Loucy (cell line): Measurements from ENCODE around the gene GLB1L.

Source experiments
- H2AFZ ChIP-seq: fragments of 200-600 bp; sonication (generic); 2 replicates; pipeline ENCODE4 v1.6.0; 2016; ENCODE audit warnings: antibody characterized with exemption, mild to moderate bottlenecking, low read length, moderate library complexity
- H3F3A ChIP-seq: fragments of 200-600 bp; 2 replicates; pipeline ENCODE4 v1.6.0; 2016; ENCODE audit warnings: antibody characterized with exemption, low read depth, mild to moderate bottlenecking
- H3K27me3 ChIP-seq: fragments of 200-600 bp; sonication (generic); 2 replicates; pipeline ENCODE4 v1.6.1; 2014; ENCODE audit warnings: low read length, mild to moderate bottlenecking; ENCODE audit not compliant: insufficient read depth, poor library complexity, severe bottlenecking
- H3K36me3 ChIP-seq: fragments of 200-600 bp; sonication (generic); 2 replicates; pipeline ENCODE4 v1.6.1; 2016; ENCODE audit warnings: low read length; ENCODE audit not compliant: insufficient read depth
- H3K4me1 ChIP-seq: fragments of 200-600 bp; sonication (generic); 2 replicates; pipeline ENCODE4 v1.5.1; 2014; ENCODE audit warnings: low read length, mild to moderate bottlenecking; ENCODE audit not compliant: insufficient read depth, poor library complexity, severe bottlenecking
- H3K4me2 ChIP-seq: fragments of 200-600 bp; sonication (generic); 2 replicates; pipeline ENCODE4 v1.6.0; 2014; ENCODE audit warnings: antibody characterized with exemption, low read length, low read depth, mild to moderate bottlenecking; ENCODE audit not compliant: poor library complexity, severe bottlenecking
- H3K4me3 ChIP-seq: fragments of 200-600 bp; sonication (generic); 2 replicates; pipeline ENCODE4 v1.5.1; 2014; ENCODE audit warnings: low read length, mild to moderate bottlenecking, mixed read lengths; ENCODE audit not compliant: poor library complexity, severe bottlenecking
- H3K79me2 ChIP-seq: fragments of 200-600 bp; sonication (generic); 2 replicates; pipeline ENCODE4 v1.6.1; 2014; ENCODE audit warnings: low read length; ENCODE audit not compliant: insufficient read depth
- H3K9ac ChIP-seq: fragments of 200-600 bp; sonication (generic); 2 replicates; pipeline ENCODE4 v1.6.0; 2014; ENCODE audit warnings: mild to moderate bottlenecking, low read depth, low read length, moderate library complexity; ENCODE audit not compliant: poor library complexity, severe bottlenecking
- H3K9me2 ChIP-seq: fragments of 200-600 bp; sonication (generic); replicated peaks from 2 replicates; pipeline ENCODE4 v1.6.1; 2016; ENCODE audit warnings: low read depth, low read length, mixed read lengths
- H3K9me3 ChIP-seq: fragments of 200-600 bp; sonication (generic); 2 replicates; pipeline ENCODE4 v1.6.1; 2014; ENCODE audit warnings: mild to moderate bottlenecking, antibody characterized with exemption, low read length, low read depth; ENCODE audit not compliant: insufficient read depth
- H4K20me1 ChIP-seq: fragments of 200-600 bp; sonication (generic); 2 replicates; pipeline ENCODE4 v1.6.0; 2014; ENCODE audit warnings: antibody characterized with exemption, low read length, mild to moderate bottlenecking; ENCODE audit not compliant: insufficient read depth, poor library complexity, severe bottlenecking
- CTCF ChIP-seq: fragments of 200-600 bp; sonication (generic); conservative IDR thresholded peaks from 2 replicates; pipeline ENCODE4 v1.5.1; 2014; ENCODE audit warnings: mild to moderate bottlenecking, antibody characterized with exemption, low read length
- EZH2phosphoT487 ChIP-seq: fragments of 200-600 bp; IDR thresholded peaks from 2 replicates; pipeline ENCODE4 v1.6.1; 2018; ENCODE audit warnings: antibody characterized with exemption, mild to moderate bottlenecking, moderate library complexity, borderline replicate concordance

Gene GLB1L

GRCh38 chr2:219229305-219230058 is 15.8 kb downstream of the GLB1L start, which contains the start of the genes ANKZF1 and ATG9A:
TSS of gene ANKZF1 (plus strand) at chr2:219229806. CDS start at chr2:219230258, 452 bp downstream.
TSS of gene ATG9A (minus strand) at chr2:219229636. CDS start at chr2:219228024, 1,612 bp downstream.
- Histone ChIP-seq H3K9ac (peak within 1 kb of the TSS; percentile 92), H3F3A (no peaks in the 10 kb centered on the region), H3K36me3 (peaks cover 44% of the 10 kb centered on the region; the same call in 1 of the 2 replicates), H4K20me1 (peaks cover 18% of the 10 kb centered on the region), H3K79me2 (peaks cover 65% of the 10 kb centered on the region), H3K4me3 (peak within 1 kb of the TSS; percentile 89), H3K4me1 (peaks cover 20% of the 10 kb centered on the region), H2AFZ (peak within 1 kb of the TSS; percentile 93), H3K9me2 (no peaks in the 10 kb centered on the region), H3K4me2 (peak within 1 kb of the TSS; percentile 92), H3K9me3 (no peaks in the 10 kb centered on the region), H3K27me3 (no peaks in the 10 kb centered on the region)
- TF ChIP-seq CTCF (no peak), EZH2phosphoT487 (no peak)

- Histone ChIP-seq H3K4me1 (peaks cover 20% of the 10 kb centered on the region), H3K9me2 (no peaks in the 10 kb centered on the region)
Measured at GRCh38 chr2:219228911-219229304, 16.3 kb downstream of the GLB1L start.

More at GRCh38 chr2:219228911-219229304, 16.3 kb downstream of the GLB1L start:
- peak overlapping the region; percentile 92 for H3K9ac ChIP-seq
- TF ChIP-seq EZH2phosphoT487: no peak
- TF ChIP-seq CTCF: no peak
- peak overlapping the region; percentile 89 for H3K4me3 ChIP-seq
- peak overlapping the region; percentile 88 for H3K4me2 ChIP-seq
- no peaks in the 10 kb centered on the region for H3K9me3 ChIP-seq
- peaks cover 18% of the 10 kb centered on the region for H4K20me1 ChIP-seq
- no peaks in the 10 kb centered on the region for H3K27me3 ChIP-seq
- peaks cover 44% of the 10 kb centered on the region; the same call in 1 of the 2 replicates for H3K36me3 ChIP-seq
- H3K79me2 ChIP-seq: peaks cover 64% of the 10 kb centered on the region
- peak overlapping the region; percentile 93; the same call in 1 of the 2 replicates for H2AFZ ChIP-seq
- no peaks in the 10 kb centered on the region for H3F3A ChIP-seq
